Vagina (tissue), 2 donors: ENCODE measurements around the gene ALKAL2. TPM values are rescaled to one million over a fixed set of nuclear protein-coding genes. Genes with fewer than 3 reads are reported as not detected.

Experiments used
- DNase-seq, 2 donors: peaks; one replicate each; pipeline ENCODE4 v3.0.0-alpha.2; 2017; ENCODE audit errors: extremely low spot score in 2 of 2
- H3K27ac ChIP-seq: fragments of 200-600 bp; sonication (generic); one replicate; pipeline ENCODE4 v1.5.1; 2019
- H3K27me3 ChIP-seq: fragments of 200-600 bp; sonication (generic); one replicate; pipeline ENCODE4 v1.5.1; 2019
- H3K36me3 ChIP-seq, 2 donors: fragments of 200-600 bp; sonication (generic); one replicate each; pipeline ENCODE4 v1.5.1; 2017 to 2019
- H3K4me1 ChIP-seq: fragments of 200-600 bp; sonication (generic); one replicate; pipeline ENCODE4 v1.5.1; 2019
- H3K4me3 ChIP-seq, 2 donors: fragments of 200-600 bp; sonication (generic); 1 replicate in 1 of 2; 2 replicates in 1 of 2; pipeline ENCODE4 v1.5.1; 2016 to 2019
- H3K9me3 ChIP-seq: fragments of 200-600 bp; sonication (generic); one replicate; pipeline ENCODE4 v1.5.1; 2019
- CTCF ChIP-seq, 3 experiments: fragments of 450-650 bp in 2 of 3; fragments of 200-600 bp in 1 of 3; sonication (generic) in 1 of 3; IDR thresholded peaks; one replicate each; pipeline ENCODE4 v1.5.1; 2017 to 2019; ENCODE audit warnings: antibody characterized with exemption in 3 of 3, mild to moderate bottlenecking in 2 of 3, moderate library complexity in 2 of 3
- POLR2A ChIP-seq, 2 donors: fragments of 450-650 bp; IDR thresholded peaks; one replicate each; pipeline ENCODE4 v1.6.1; 2017; ENCODE audit warnings: antibody characterized with exemption in 2 of 2, mild to moderate bottlenecking in 2 of 2, moderate library complexity in 2 of 2
- POLR2AphosphoS5 ChIP-seq, 2 donors: sonication (generic); formaldehyde crosslinking; IDR thresholded peaks; one replicate each; pipeline ENCODE4 v1.9.0; 2017; ENCODE audit warnings: antibody characterized with exemption in 2 of 2, mild to moderate bottlenecking in 2 of 2, low read depth in 1 of 2; ENCODE audit not compliant: insufficient read depth in 1 of 2
- intact Hi-C: fragments of 100-400 bp; cut with DNase I; formaldehyde crosslinking; loops from one replicate; pipeline ENCODE4 v1.15.1; 2023
- total RNA-seq: library from RNA; depleted of rRNA; stranded (reverse); fragments of >200 nt; gene quantifications from one replicate; pipeline ENCODE4 v1.2.3, GENCODE V29; 2016

ALKAL2 gene
- total RNA-seq, 1 donor from 2014 or later: 17.4 TPM

- H3K36me3 ChIP-seq: peaks cover 0 to 4% of the 10 kb centered on the region in 2 donors
- DNase-seq: no peak
- TF ChIP-seq CTCF (IDR thresholded peaks at IDR 0.05): no peak
- no peak for TF ChIP-seq POLR2AphosphoS5 (IDR thresholded peaks at IDR 0.05; ENCODE audit: insufficient read depth in 1 of 2, low read depth in 1 of 2)
- TF ChIP-seq POLR2A (IDR thresholded peaks at IDR 0.05): no peak
- intact Hi-C loops: no loop called here
- H3K27me3 ChIP-seq: no peaks in the 10 kb centered on the region
- no peak overlapping the region for H3K4me3 ChIP-seq
- no peak overlapping the region for H3K27ac ChIP-seq
- H3K9me3 ChIP-seq: no peaks in the 10 kb centered on the region
- H3K4me1 ChIP-seq: peaks cover 20% of the 10 kb centered on the region
Measured at GRCh38 chr2:260507-261161, 27.3 kb downstream of the ALKAL2 start.

DNA sequence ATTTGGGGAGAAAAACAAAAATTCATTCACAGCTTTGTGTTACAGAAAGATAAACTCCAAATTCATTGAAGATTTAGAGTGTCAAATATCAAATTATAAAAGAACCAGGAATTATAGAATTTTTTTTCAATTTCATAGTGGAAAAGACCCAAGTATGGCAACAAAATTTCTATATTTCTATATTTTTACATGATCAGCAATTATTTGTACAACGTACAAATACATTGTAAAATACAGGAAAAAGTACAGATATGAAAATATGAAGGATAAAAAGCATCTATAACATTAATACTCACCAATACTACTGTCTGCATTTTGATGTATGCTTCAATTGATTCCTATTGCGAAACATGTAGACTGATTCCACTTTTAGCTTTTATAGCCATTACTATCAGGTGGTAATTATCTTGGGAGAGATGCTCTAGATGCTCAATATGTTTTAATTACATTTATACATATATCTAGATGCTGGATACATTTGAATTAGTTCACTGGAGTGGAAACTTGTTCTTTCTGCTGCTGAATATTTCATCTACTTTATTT is 28.0 kb downstream of the ALKAL2 start:
- TF ChIP-seq CTCF (IDR thresholded peaks at IDR 0.05) (no peak), POLR2A (IDR thresholded peaks at IDR 0.05) (no peak), POLR2AphosphoS5 (IDR thresholded peaks at IDR 0.05; ENCODE audit: insufficient read depth in 1 of 2, low read depth in 1 of 2) (no peak)
- Histone ChIP-seq H3K4me3 (no peak overlapping the region), H3K9me3 (no peaks in the 10 kb centered on the region), H3K4me1 (peaks cover 15% of the 10 kb centered on the region), H3K27ac (no peak overlapping the region), H3K27me3 (no peaks in the 10 kb centered on the region), H3K36me3 (peaks cover 0 to 4% of the 10 kb centered on the region in 2 donors)
- intact Hi-C loops: no loop called here
- no peak for DNase-seq

- Histone ChIP-seq H3K27ac (no peak overlapping the region), H3K4me3 (no peak overlapping the region), H3K36me3 (peaks cover 0 to 4% of the 10 kb centered on the region in 2 donors), H3K27me3 (no peaks in the 10 kb centered on the region), H3K4me1 (peaks cover 11% of the 10 kb centered on the region), H3K9me3 (no peaks in the 10 kb centered on the region)
- DNase-seq: no peak
- TF ChIP-seq POLR2A (IDR thresholded peaks at IDR 0.05) (no peak), POLR2AphosphoS5 (IDR thresholded peaks at IDR 0.05; ENCODE audit: insufficient read depth in 1 of 2, low read depth in 1 of 2) (no peak), CTCF (IDR thresholded peaks at IDR 0.05) (no peak)
- intact Hi-C loops: no loop called here
Measured at GRCh38 chr2:258933-259332, 29.0 kb downstream of the ALKAL2 start.

DNA sequence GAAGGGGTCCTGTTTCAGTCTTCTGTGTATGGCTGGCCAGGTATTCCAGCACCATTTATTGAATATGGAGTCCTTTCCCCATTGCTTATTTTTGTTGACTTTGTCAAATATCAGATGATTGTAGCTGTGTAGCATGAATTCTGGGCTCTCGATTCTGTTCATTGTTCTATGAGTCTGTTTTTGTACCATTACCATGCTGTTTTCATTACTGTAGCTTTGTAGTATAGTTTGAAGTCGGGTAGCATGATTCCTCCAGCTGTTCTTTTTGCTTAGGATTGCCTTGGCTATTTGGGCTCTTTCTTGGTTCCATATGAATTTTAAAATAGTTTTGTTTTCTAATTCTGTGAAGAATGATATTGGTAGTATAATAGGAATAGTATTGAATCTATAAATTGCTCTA is 30.0 kb downstream of the ALKAL2 start:
- H3K27me3 ChIP-seq: no peaks in the 10 kb centered on the region
- H3K4me3 ChIP-seq: no peak overlapping the region
- no peak overlapping the region for H3K27ac ChIP-seq
- H3K36me3 ChIP-seq: peaks cover 0 to 4% of the 10 kb centered on the region in 2 donors
- no peaks in the 10 kb centered on the region for H3K9me3 ChIP-seq
- no peak for DNase-seq
- intact Hi-C loops: no loop called here
- H3K4me1 ChIP-seq: peaks cover under 1% of the 10 kb centered on the region
- no peak for TF ChIP-seq POLR2AphosphoS5 (IDR thresholded peaks at IDR 0.05; ENCODE audit: insufficient read depth in 1 of 2, low read depth in 1 of 2)
- no peak for TF ChIP-seq CTCF (IDR thresholded peaks at IDR 0.05)
- no peak for TF ChIP-seq POLR2A (IDR thresholded peaks at IDR 0.05)

DNA sequence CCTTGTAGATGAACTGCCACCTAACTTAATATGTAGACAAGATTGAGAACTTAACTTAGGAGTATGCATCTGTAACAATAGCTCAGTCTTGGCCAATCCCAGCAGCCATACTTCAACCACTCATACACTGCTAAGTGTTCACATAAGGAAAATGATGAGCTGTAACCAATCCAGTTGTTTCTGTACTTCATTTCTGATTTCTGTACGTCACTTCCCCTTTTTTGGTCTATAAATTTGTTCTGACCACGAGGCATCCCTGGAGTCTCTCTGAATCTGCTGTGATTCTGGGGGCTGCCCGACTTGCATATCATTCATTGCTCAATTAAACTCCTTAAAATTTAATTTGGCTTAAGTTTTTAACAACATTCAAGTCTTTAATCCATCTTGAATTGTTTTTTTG is 30.5 kb downstream of the ALKAL2 start:
- no peak overlapping the region for H3K27ac ChIP-seq
- H3K9me3 ChIP-seq: no peaks in the 10 kb centered on the region
- no peaks in the 10 kb centered on the region for H3K27me3 ChIP-seq
- peaks cover 0 to 4% of the 10 kb centered on the region in 2 donors for H3K36me3 ChIP-seq
- TF ChIP-seq CTCF (IDR thresholded peaks at IDR 0.05) (no peak), POLR2A (IDR thresholded peaks at IDR 0.05) (no peak), POLR2AphosphoS5 (IDR thresholded peaks at IDR 0.05; ENCODE audit: insufficient read depth in 1 of 2, low read depth in 1 of 2) (no peak)
- no peak overlapping the region for H3K4me3 ChIP-seq
- no peaks in the 10 kb centered on the region for H3K4me1 ChIP-seq
- intact Hi-C loops: no loop called here
- no peak for DNase-seq
